ENCODE results near the gene SSTR4. TPM values are rescaled to one million over a fixed set of nuclear protein-coding genes. Genes with fewer than 3 reads are reported as not detected.

SSTR4 gene
- total RNA-seq, 1 experiment from 2014 or later: not detected

DNA sequence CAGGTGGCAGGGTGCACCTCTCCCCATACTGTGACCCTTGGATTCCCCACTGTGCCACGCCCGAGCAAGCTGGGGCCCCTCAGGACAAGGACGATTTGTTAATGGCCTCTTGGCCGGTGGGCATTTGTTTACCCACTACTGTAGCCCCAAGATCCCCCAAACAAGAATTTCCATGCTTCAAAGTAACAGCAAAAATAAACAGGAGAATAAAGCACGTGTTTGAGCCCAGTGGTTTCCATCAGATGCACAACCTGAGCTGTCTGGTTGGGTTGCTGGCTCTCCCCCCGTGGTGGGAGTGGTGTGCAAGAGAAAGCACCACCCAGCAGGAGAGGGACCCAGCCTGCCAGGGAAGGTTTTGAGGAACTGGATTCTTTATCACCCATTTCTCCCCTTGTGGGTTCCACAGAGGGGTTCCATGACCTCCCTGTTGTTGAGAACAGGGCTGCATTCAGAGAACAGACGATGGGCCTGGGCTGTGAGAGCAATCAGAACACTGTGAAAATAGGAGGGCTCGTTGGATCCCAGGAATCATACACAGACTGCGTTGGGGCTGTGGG, 46.2 kb downstream of the SSTR4 start:
- intact Hi-C loops (cut with micrococcal nuclease): no loop called here
- H3K27ac Mint-ChIP-seq (ENCODE audit: low read depth, unreplicated experiment): no peak overlapping the region
- no peaks in the 10 kb centered on the region for H3K36me3 Mint-ChIP-seq (ENCODE audit: insufficient read depth, unreplicated experiment)
- no peaks in the 10 kb centered on the region for H3K27me3 Mint-ChIP-seq (ENCODE audit: insufficient read depth, unreplicated experiment)
- H3K9me3 Mint-ChIP-seq (ENCODE audit: unreplicated experiment): no peaks in the 10 kb centered on the region
- no TSS peak for BruUV-seq (replicated peaks)
- H3K4me1 Mint-ChIP-seq (ENCODE audit: insufficient read depth, unreplicated experiment): peaks cover 18% of the 10 kb centered on the region
- CTCF ChIA-PET: interaction anchor here (0.7 to 0.8 kb wide), 2 partner anchors 25 to 52 kb away, joined by 3 read pairs; no protein-coding TSS in a partner anchor
- no peak for DNase-seq (ENCODE audit: unreplicated experiment)
- TF ChIP-seq, protein P1, sequence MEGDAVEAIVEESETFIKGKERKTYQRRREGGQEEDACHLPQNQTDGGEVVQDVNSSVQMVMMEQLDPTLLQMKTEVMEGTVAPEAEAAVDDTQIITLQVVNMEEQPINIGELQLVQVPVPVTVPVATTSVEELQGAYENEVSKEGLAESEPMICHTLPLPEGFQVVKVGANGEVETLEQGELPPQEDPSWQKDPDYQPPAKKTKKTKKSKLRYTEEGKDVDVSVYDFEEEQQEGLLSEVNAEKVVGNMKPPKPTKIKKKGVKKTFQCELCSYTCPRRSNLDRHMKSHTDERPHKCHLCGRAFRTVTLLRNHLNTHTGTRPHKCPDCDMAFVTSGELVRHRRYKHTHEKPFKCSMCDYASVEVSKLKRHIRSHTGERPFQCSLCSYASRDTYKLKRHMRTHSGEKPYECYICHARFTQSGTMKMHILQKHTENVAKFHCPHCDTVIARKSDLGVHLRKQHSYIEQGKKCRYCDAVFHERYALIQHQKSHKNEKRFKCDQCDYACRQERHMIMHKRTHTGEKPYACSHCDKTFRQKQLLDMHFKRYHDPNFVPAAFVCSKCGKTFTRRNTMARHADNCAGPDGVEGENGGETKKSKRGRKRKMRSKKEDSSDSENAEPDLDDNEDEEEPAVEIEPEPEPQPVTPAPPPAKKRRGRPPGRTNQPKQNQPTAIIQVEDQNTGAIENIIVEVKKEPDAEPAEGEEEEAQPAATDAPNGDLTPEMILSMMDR (IDR thresholded peaks at IDR 0.05; ENCODE audit: unreplicated experiment): no peak
- POLR2A ChIA-PET: interaction anchor here (0.7 kb wide), 1 partner anchor 13 kb away, joined by 3 read pairs; no protein-coding TSS in a partner anchor
- no peak overlapping the region for H3K4me3 Mint-ChIP-seq (ENCODE audit: unreplicated experiment)

- no TSS peak for BruUV-seq (replicated peaks)
- intact Hi-C loops (cut with micrococcal nuclease): no loop called here
- Mint-ChIP-seq H3K36me3 (ENCODE audit: insufficient read depth, unreplicated experiment) (no peaks in the 10 kb centered on the region), H3K9me3 (ENCODE audit: unreplicated experiment) (no peaks in the 10 kb centered on the region), H3K27ac (ENCODE audit: low read depth, unreplicated experiment) (no peak overlapping the region), H3K27me3 (ENCODE audit: insufficient read depth, unreplicated experiment) (no peaks in the 10 kb centered on the region), H3K4me3 (ENCODE audit: unreplicated experiment) (no peak overlapping the region), H3K4me1 (ENCODE audit: insufficient read depth, unreplicated experiment) (peaks cover 15% of the 10 kb centered on the region)
- ChIA-PET CTCF (interaction anchor here (0.7 to 1.0 kb wide), 3 partner anchors 33 to 153 kb away, joined by 3 read pairs; no protein-coding TSS in a partner anchor), POLR2A (interaction anchor here (0.6 to 1.5 kb wide), 6 partner anchors 18 to 267 kb away, joined by 3 to 6 read pairs (median 3); partner anchors contain the start of gene NXT1)
- no peak for DNase-seq (ENCODE audit: unreplicated experiment)
- TF ChIP-seq, protein P1 (IDR thresholded peaks at IDR 0.05; ENCODE audit: unreplicated experiment): no peak
Observed at GRCh38 chr20:23082846-23083552, 47.9 kb downstream of the SSTR4 start.

- no peak for DNase-seq (ENCODE audit: unreplicated experiment)
- no peaks in the 10 kb centered on the region for H3K36me3 Mint-ChIP-seq (ENCODE audit: insufficient read depth, unreplicated experiment)
- CTCF ChIA-PET: interaction anchor here (0.7 to 1.0 kb wide), 2 partner anchors 33 to 152 kb away, joined by 3 read pairs; no protein-coding TSS in a partner anchor
- peaks cover 8% of the 10 kb centered on the region for H3K4me1 Mint-ChIP-seq (ENCODE audit: insufficient read depth, unreplicated experiment)
- no peaks in the 10 kb centered on the region for H3K9me3 Mint-ChIP-seq (ENCODE audit: unreplicated experiment)
- H3K27me3 Mint-ChIP-seq (ENCODE audit: insufficient read depth, unreplicated experiment): no peaks in the 10 kb centered on the region
- BruUV-seq (replicated peaks): no TSS peak
- no peak overlapping the region for H3K27ac Mint-ChIP-seq (ENCODE audit: low read depth, unreplicated experiment)
- POLR2A ChIA-PET: interaction anchor here (0.7 to 1.5 kb wide), 3 partner anchors 17 to 267 kb away, joined by 3 to 6 read pairs (median 4); partner anchors contain the start of gene NXT1
- intact Hi-C loops (cut with micrococcal nuclease): no loop called here
- TF ChIP-seq, protein P1 (IDR thresholded peaks at IDR 0.05; ENCODE audit: unreplicated experiment): no peak
- H3K4me3 Mint-ChIP-seq (ENCODE audit: unreplicated experiment): no peak overlapping the region
Observed at GRCh38 chr20:23083553-23084220, 48.6 kb downstream of the SSTR4 start.
